OCI-LY7 (cell line): ENCODE results near the gene DAZAP1. TPM values are rescaled to one million over a fixed set of nuclear protein-coding genes. Genes with fewer than 3 reads are reported as not detected.

Experiments
- BruUV-seq: library from RNA; stranded (reverse); fragments of 400-500 nt; replicated peaks from 2 replicates; lab custom pipeline; 2021; lab: Mats Ljungman, UMichigan
- CTCF ChIA-PET: fragments of 300-600 bp; sonication (Branson Sonifier 250); formaldehyde crosslinking; loops from one replicate; lab custom pipeline; 2022; ENCODE audit warnings: antibody characterized with exemption; ENCODE audit not compliant: unreplicated experiment; lab: Charles Lee
- POLR2A ChIA-PET: fragments of 300-600 bp; sonication (Branson Sonifier 250); formaldehyde crosslinking; loops from one replicate; lab custom pipeline; 2022; ENCODE audit warnings: antibody characterized with exemption; lab: Charles Lee
- DNase-seq: peaks from one replicate; pipeline ENCODE4 v3.0.0-alpha.2; 2015; ENCODE audit warnings: low spot score
- H2AFZ ChIP-seq: fragments of 200-600 bp; sonication (generic), shearing (Covaris generic); 2 replicates; pipeline ENCODE4 v1.6.1; 2014; ENCODE audit warnings: mild to moderate bottlenecking, antibody characterized with exemption, low read length, moderate library complexity
- H3K27ac ChIP-seq: fragments of 200-600 bp; sonication (generic); 2 replicates; pipeline ENCODE4 v1.5.1; 2014; ENCODE audit warnings: mixed run types, low read depth, mild to moderate bottlenecking, moderate library complexity, low read length, inconsistent platforms; ENCODE audit not compliant: poor library complexity, severe bottlenecking
- H3K36me3 ChIP-seq: fragments of 200-600 bp; sonication (generic); 2 replicates; pipeline ENCODE4 v1.6.1; 2014; ENCODE audit warnings: mild to moderate bottlenecking, antibody characterized with exemption, low read length, moderate library complexity, mixed read lengths; ENCODE audit not compliant: insufficient read depth
- H3K4me1 ChIP-seq: fragments of 200-600 bp; sonication (generic); 2 replicates; pipeline ENCODE4 v1.5.1; 2014; ENCODE audit warnings: mild to moderate bottlenecking, low read length; ENCODE audit not compliant: insufficient read depth, poor library complexity, severe bottlenecking
- H3K4me2 ChIP-seq: fragments of 200-600 bp; sonication (generic); 2 replicates; pipeline ENCODE4 v1.6.1; 2014; ENCODE audit warnings: mild to moderate bottlenecking, low read length
- H3K4me3 ChIP-seq: fragments of 200-600 bp; sonication (generic); 2 replicates; pipeline ENCODE4 v1.5.1; 2014; ENCODE audit warnings: mild to moderate bottlenecking, low read depth, low read length; ENCODE audit not compliant: poor library complexity, severe bottlenecking
- H3K79me2 ChIP-seq: fragments of 200-600 bp; sonication (generic); 2 replicates; pipeline ENCODE4 v1.6.1; 2016; ENCODE audit warnings: low read depth, mild to moderate bottlenecking, low read length, moderate library complexity, mixed read lengths; ENCODE audit not compliant: insufficient read depth
- H3K9me2 ChIP-seq: fragments of 200-600 bp; sonication (generic); 2 replicates; pipeline ENCODE4 v1.6.1; 2016; ENCODE audit warnings: mild to moderate bottlenecking, low read length, mixed read lengths; ENCODE audit not compliant: insufficient read depth
- H3K9me3 ChIP-seq: fragments of 200-600 bp; sonication (generic); 2 replicates; pipeline ENCODE4 v1.6.1; 2014; ENCODE audit warnings: mild to moderate bottlenecking, mixed run types, low read length, mixed read lengths
- H4K20me1 ChIP-seq: fragments of 200-600 bp; sonication (generic); 2 replicates; pipeline ENCODE4 v1.6.1; 2014; ENCODE audit warnings: mild to moderate bottlenecking, antibody characterized with exemption, low read length, moderate library complexity, mixed read lengths; ENCODE audit not compliant: insufficient read depth
- CTCF ChIP-seq: fragments of 200-600 bp; sonication (generic); conservative IDR thresholded peaks from 2 replicates; pipeline ENCODE4 v1.5.1; 2014; ENCODE audit warnings: mild to moderate bottlenecking, antibody characterized with exemption, low read length, moderate library complexity, mixed read lengths
- EZH2phosphoT487 ChIP-seq: fragments of 200-600 bp; sonication (generic); IDR thresholded peaks from 2 replicates; pipeline ENCODE4 v1.6.1; 2018; ENCODE audit warnings: low read depth, borderline replicate concordance, mild to moderate bottlenecking, mixed run types, antibody characterized with exemption, low read length, moderate library complexity, mixed read lengths
- intact Hi-C: fragments of 100-400 bp; cut with micrococcal nuclease; formaldehyde crosslinking; loops from one replicate; pipeline ENCODE4 v1.10.0; 2022; ENCODE audit not compliant: unreplicated experiment
- total RNA-seq, 2 experiments: library from RNA; depleted of rRNA in 1 of 2; stranded (reverse); fragments of >200 nt in 1 of 2; shearing (Covaris generic) in 1 of 2; gene quantifications; 2 replicates each; pipeline ENCODE4 v1.2.3, GENCODE V29; 2014 to 2022

Gene DAZAP1
- total RNA-seq, 2 experiments from 2014 or later: 170 to 373 TPM

- no peaks in the 10 kb centered on the region for H3K4me1 ChIP-seq
- peaks cover 92% of the 10 kb centered on the region for H3K36me3 ChIP-seq
- H3K4me3 ChIP-seq: no peak overlapping the region
- H2AFZ ChIP-seq: no peak overlapping the region
- no peaks in the 10 kb centered on the region for H3K79me2 ChIP-seq
- DNase-seq: no peak
- TF ChIP-seq CTCF (no peak), EZH2phosphoT487 (no peak)
- H4K20me1 ChIP-seq: peaks cover 9% of the 10 kb centered on the region; the same call in 1 of the 2 replicates
- intact Hi-C loops: no loop called here
- H3K9me2 ChIP-seq: no peaks in the 10 kb centered on the region
- no peak overlapping the region for H3K27ac ChIP-seq
- no peaks in the 10 kb centered on the region for H3K9me3 ChIP-seq
- POLR2A ChIA-PET: no interaction called here
- CTCF ChIA-PET: no interaction called here
- no peak overlapping the region for H3K4me2 ChIP-seq
- BruUV-seq: no TSS peak
These were observed 19.4 kb downstream of the DAZAP1 start for GRCh38 chr19:1426736-1427135.

DNA sequence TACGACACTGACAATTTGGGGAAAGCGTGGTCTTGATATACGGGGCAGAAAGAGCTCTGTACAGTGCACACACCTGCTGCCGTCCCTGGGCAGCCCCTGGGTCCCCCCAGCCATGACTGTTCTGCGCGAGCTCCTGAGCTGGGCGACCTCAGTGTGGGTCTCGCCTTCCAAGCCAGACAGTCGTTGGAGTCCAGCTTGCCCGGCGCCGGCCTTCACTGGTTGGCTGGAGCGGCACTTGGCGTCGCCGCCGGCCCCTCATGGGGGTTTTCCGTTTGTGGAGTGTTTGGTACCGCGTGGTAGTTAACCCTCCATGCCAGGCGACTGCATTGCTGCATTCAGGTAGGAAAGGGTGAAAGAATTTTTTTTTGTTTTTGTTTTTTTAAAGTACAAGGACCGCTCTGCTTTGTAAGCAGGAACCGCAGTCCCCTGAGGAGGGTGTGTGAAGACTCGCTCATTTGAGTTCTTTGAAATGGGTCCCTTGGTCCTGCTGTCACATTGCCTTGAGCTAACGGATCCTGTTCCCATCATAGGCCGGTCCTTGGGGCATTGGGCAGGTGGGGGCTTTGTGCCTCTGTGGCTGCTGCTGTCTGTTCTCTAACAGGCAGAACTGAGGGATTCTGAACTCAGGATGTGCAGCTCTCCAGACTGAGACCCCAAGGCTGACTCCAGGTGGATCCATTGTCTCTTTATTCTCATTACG, 20.0 kb downstream of the DAZAP1 start:
- DNase-seq: no peak
- no peak overlapping the region for H3K4me3 ChIP-seq
- no peaks in the 10 kb centered on the region for H3K9me2 ChIP-seq
- CTCF ChIA-PET: no interaction called here
- intact Hi-C loops: no loop called here
- H4K20me1 ChIP-seq: peaks cover 9% of the 10 kb centered on the region; the same call in 1 of the 2 replicates
- H3K36me3 ChIP-seq: peaks cover 92% of the 10 kb centered on the region
- BruUV-seq: no TSS peak
- H3K4me1 ChIP-seq: no peaks in the 10 kb centered on the region
- no peak overlapping the region for H3K4me2 ChIP-seq
- H2AFZ ChIP-seq: no peak overlapping the region
- TF ChIP-seq EZH2phosphoT487 (no peak), CTCF (no peak)
- no peaks in the 10 kb centered on the region for H3K79me2 ChIP-seq
- H3K27ac ChIP-seq: no peak overlapping the region
- POLR2A ChIA-PET: no interaction called here
- H3K9me3 ChIP-seq: no peaks in the 10 kb centered on the region

- CTCF ChIA-PET: no interaction called here
- H3K27ac ChIP-seq: no peak overlapping the region
- no peaks in the 10 kb centered on the region for H3K9me2 ChIP-seq
- peaks cover 9% of the 10 kb centered on the region; the same call in 1 of the 2 replicates for H4K20me1 ChIP-seq
- H3K79me2 ChIP-seq: no peaks in the 10 kb centered on the region
- peaks cover 92% of the 10 kb centered on the region for H3K36me3 ChIP-seq
- BruUV-seq: no TSS peak
- no peaks in the 10 kb centered on the region for H3K9me3 ChIP-seq
- no peak for TF ChIP-seq CTCF
- TF ChIP-seq EZH2phosphoT487: no peak
- no peak overlapping the region for H3K4me2 ChIP-seq
- no peak overlapping the region for H3K4me3 ChIP-seq
- no peaks in the 10 kb centered on the region for H3K4me1 ChIP-seq
- intact Hi-C loops: no loop called here
- H2AFZ ChIP-seq: no peak overlapping the region
- POLR2A ChIA-PET: interaction anchor here (1.0 kb wide), 1 partner anchor 83 kb away, joined by 5 read pairs; no protein-coding TSS in a partner anchor
- DNase-seq: no peak
These were observed 21.5 kb downstream of the DAZAP1 start for GRCh38 chr19:1428738-1429391.
